Activated CD8-positive, alpha-beta memory T cell treated with anti-CD3 and anti-CD28 coated beads, Interleukin-2, amount 10 ng/mL, durations not matched to agents 7 days and 5 days (primary cell): ENCODE data around the gene TMEM255B. TPM values are rescaled to one million over a fixed set of nuclear protein-coding genes. Genes with fewer than 3 reads are reported as not detected.

Experiments used
- ATAC-seq: fragments of 150-1000 bp; cut with Tn5 transposase; one replicate; pipeline ENCODE4 v1.10.0; 2021; ENCODE audit warnings: moderate library complexity
- CTCF ChIA-PET: fragments of 350-600 bp; sonication (Branson Sonifier 250); formaldehyde crosslinking; loops from one replicate; lab custom pipeline; 2021; ENCODE audit warnings: antibody characterized with exemption; lab: Charles Lee
- DNase-seq: peaks from one replicate; pipeline ENCODE4 v3.0.0-alpha.2; 2020
- H3K27ac Mint-ChIP-seq: one replicate; pipeline ENCODE4 v1.8.0; 2021; ENCODE audit warnings: mild to moderate bottlenecking, mixed read lengths
- H3K27me3 Mint-ChIP-seq: one replicate; pipeline ENCODE4 v1.8.0; 2021; ENCODE audit warnings: mixed read lengths
- H3K36me3 Mint-ChIP-seq: one replicate; pipeline ENCODE4 v1.8.0; 2021; ENCODE audit warnings: mild to moderate bottlenecking, mixed read lengths
- H3K4me1 Mint-ChIP-seq: one replicate; pipeline ENCODE4 v1.8.0; 2021; ENCODE audit warnings: mixed read lengths
- H3K4me3 Mint-ChIP-seq: one replicate; pipeline ENCODE4 v1.8.0; 2021; ENCODE audit warnings: mild to moderate bottlenecking, moderate library complexity, mixed read lengths
- H3K9me3 Mint-ChIP-seq: one replicate; pipeline ENCODE4 v1.8.0; 2022; ENCODE audit warnings: low read depth, mixed read lengths
- total RNA-seq, 2 experiments: library from RNA; stranded (reverse); gene quantifications; one replicate each; pipeline ENCODE4 v1.2.3, GENCODE V29; 2021

TMEM255B gene
- total RNA-seq, 2 experiments from 2014 or later, result 0.87 to 1.3 TPM

- no peaks in the 10 kb centered on the region for H3K9me3 Mint-ChIP-seq
- ATAC-seq (no peak), DNase-seq (no peak)
- H3K4me1 Mint-ChIP-seq, result peaks cover 21% of the 10 kb centered on the region
- H3K4me3 Mint-ChIP-seq, result no peak overlapping the region
- H3K27me3 Mint-ChIP-seq, result peaks cover 15% of the 10 kb centered on the region
- no peaks in the 10 kb centered on the region for H3K36me3 Mint-ChIP-seq
- CTCF ChIA-PET, result no interaction called here
- H3K27ac Mint-ChIP-seq, result no peak overlapping the region
These were observed 89.0 kb downstream of the TMEM255B start for GRCh38 chr13:113848020-113848419.

DNA sequence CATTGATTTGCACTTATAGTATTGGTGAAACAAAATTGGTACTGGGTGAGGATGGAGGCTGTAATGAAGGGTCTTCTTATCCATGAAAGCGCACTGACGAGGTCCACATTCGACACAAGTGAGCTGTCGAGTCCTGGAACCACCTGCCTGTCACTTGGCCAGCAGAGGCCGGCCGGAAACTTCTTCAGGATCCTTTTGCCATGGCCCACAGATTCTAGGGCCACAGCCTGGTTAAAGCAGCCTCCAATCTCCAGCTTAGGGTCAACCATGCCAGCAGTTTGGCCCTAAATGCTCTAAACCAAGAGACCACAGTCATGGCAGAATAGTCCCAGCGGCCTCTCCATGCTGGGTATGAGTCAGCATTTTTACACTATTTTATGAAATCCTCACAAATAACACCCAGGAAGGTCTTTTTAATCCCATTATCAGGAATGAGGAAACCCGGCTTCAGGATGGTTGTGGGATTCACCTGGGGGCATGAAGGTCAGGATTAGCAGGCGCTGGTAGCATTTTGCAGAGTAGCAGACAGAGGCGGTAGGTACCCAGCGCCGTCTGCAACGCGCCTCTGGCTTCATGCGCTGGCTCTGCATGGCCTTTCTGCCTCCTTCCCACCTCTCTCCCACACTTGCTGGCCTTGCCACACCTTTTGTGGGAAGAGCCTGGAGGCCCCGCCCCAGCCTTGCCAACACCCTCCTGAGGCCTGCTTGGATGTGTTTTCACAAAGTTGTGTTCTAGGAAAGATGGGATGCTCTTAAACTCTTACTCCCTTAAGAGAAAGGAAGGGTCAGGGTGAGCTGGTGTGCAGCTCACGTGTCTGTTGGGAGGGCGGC is 89.6 kb downstream of the TMEM255B start:
- H3K36me3 Mint-ChIP-seq, result no peaks in the 10 kb centered on the region
- no peaks in the 10 kb centered on the region for H3K9me3 Mint-ChIP-seq
- DNase-seq (no peak), ATAC-seq (no peak)
- peaks cover 27% of the 10 kb centered on the region for H3K4me1 Mint-ChIP-seq
- CTCF ChIA-PET, result no interaction called here
- H3K27ac Mint-ChIP-seq, result no peak overlapping the region
- H3K27me3 Mint-ChIP-seq, result peaks cover 20% of the 10 kb centered on the region
- H3K4me3 Mint-ChIP-seq, result no peak overlapping the region

DNA sequence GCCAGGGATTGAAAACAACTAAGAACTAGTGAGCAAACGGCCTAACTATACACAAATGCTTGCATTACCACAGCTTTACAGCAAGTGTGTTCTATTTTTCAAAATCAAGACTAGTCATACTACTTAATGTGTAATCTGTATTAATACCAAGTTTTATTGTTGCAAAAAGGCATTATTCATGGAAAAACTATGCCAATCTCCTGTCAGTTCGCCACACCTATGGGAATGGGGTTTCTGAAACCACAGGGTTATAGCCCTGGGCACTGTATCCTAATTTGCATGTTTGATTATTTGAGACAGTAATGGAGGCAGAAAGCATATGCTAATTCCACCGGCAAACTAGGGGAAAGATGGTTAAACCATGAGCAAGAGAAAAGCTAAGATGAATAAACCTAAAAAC is 90.5 kb downstream of the TMEM255B start:
- no peak overlapping the region for H3K27ac Mint-ChIP-seq
- no peaks in the 10 kb centered on the region for H3K36me3 Mint-ChIP-seq
- DNase-seq (no peak), ATAC-seq (no peak)
- H3K27me3 Mint-ChIP-seq, result peaks cover 19% of the 10 kb centered on the region
- no peaks in the 10 kb centered on the region for H3K9me3 Mint-ChIP-seq
- peaks cover 34% of the 10 kb centered on the region for H3K4me1 Mint-ChIP-seq
- H3K4me3 Mint-ChIP-seq, result no peak overlapping the region
- CTCF ChIA-PET, result no interaction called here

GRCh38 chr13:113849981-113850721 is 91.1 kb downstream of the TMEM255B start:
- peaks cover 19% of the 10 kb centered on the region for H3K27me3 Mint-ChIP-seq
- DNase-seq, result no peak
- no peak for ATAC-seq
- no peaks in the 10 kb centered on the region for H3K9me3 Mint-ChIP-seq
- CTCF ChIA-PET, result no interaction called here
- no peak overlapping the region for H3K4me3 Mint-ChIP-seq
- H3K4me1 Mint-ChIP-seq, result peaks cover 34% of the 10 kb centered on the region
- no peak overlapping the region for H3K27ac Mint-ChIP-seq
- no peaks in the 10 kb centered on the region for H3K36me3 Mint-ChIP-seq

DNA sequence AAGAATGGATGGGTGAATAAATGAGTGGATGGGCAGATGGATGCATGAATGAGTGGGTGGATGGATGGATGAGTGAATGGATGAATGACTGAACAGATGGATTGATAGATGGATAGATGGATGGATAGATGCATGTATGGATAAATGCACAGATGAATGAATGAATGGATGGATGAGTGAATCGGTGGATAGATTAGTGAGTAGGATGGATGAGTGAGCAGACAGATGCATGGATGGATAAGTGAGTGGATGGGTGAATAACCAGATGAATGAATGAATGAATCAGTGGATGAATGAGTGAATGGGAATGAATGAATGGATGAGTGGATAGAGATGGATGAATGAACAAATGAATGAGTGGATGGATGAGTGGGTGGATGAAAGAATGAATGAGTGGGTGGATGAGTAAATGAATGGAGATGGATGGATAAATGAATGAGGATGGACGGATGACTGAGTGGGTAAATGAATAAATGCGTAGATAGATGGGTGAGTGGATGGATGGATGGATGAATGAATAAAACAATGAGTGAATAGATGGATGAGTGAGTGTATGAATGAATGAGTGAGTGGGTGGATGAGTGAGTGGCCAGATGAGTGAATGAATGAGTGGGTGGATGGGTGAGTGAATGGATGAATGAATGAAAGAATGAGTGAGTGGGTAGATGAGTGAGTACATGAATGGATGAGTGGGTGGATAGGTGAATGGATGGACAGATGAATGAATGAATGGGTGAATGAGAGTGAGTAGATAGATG is 91.9 kb downstream of the TMEM255B start:
- no peaks in the 10 kb centered on the region for H3K36me3 Mint-ChIP-seq

DNA sequence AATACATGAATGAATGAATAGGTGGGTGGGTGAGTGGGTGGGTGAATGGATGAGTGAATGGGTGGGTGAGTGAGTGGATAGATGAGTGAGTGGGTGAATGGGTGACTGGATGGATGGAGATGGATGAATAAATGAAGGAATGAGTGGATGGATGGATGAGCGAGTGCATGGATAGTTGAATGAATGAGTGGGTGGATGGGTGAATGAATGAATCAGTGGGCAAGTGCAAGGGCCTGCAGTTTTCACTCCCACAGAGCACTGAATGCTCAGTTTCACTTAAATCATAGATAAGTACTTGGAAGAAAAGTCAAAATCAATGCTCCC is 92.4 kb downstream of the TMEM255B start:
- CTCF ChIA-PET, result no interaction called here
- Mint-ChIP-seq H3K36me3 (no peaks in the 10 kb centered on the region), H3K27me3 (peaks cover 20% of the 10 kb centered on the region), H3K4me1 (peaks cover 22% of the 10 kb centered on the region), H3K4me3 (no peak overlapping the region), H3K9me3 (no peaks in the 10 kb centered on the region), H3K27ac (no peak overlapping the region)
- DNase-seq (no peak), ATAC-seq (no peak)

More for the DNA sequence above, 91.9 kb downstream of the TMEM255B start:
- Mint-ChIP-seq H3K9me3 (no peaks in the 10 kb centered on the region), H3K4me3 (no peak overlapping the region), H3K27me3 (peaks cover 19% of the 10 kb centered on the region), H3K27ac (no peak overlapping the region), H3K4me1 (peaks cover 28% of the 10 kb centered on the region)
- CTCF ChIA-PET, result no interaction called here
- DNase-seq, result no peak
- ATAC-seq, result no peak

DNA sequence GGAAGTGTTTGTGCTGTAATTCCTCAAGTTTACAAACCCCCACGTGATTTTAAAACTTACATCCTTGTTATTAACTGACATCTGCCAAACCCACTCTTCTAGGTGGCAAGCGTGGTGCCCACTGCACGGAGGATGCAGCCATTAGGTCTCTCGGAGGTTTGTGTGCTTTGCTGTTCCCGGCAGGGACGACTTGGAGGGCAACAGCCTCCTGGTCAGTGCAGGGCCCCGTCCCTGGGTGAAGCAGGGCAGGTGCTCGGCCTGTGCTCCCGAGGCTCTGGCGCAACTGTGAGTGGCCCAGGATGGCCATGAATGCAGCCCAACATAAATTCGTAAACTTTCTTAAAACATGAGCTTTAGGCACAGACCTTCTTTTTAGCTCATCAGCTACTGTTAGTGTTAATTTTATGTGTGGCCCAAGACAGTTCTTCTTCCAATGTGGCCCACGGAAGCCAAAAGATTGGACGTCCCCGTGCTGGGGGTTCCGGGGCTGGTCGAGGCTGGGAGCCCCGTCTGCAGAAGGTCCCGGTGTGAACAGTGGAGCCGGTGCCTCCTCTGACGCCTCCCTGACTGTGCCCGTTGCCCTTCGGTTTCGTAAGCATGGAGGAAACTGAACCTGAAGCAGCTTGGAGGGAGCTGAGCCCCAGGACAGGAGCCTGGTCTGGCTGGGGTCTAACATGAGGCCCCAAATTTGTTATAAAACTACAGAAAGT is 93.0 kb downstream of the TMEM255B start:
- Mint-ChIP-seq H3K27ac (no peak overlapping the region), H3K4me1 (peaks cover 17% of the 10 kb centered on the region), H3K27me3 (peaks cover 18% of the 10 kb centered on the region), H3K36me3 (no peaks in the 10 kb centered on the region), H3K9me3 (no peaks in the 10 kb centered on the region), H3K4me3 (no peak overlapping the region)
- no peak for ATAC-seq
- CTCF ChIA-PET, result no interaction called here
- no peak for DNase-seq

- Mint-ChIP-seq H3K36me3 (no peaks in the 10 kb centered on the region), H3K4me3 (no peak overlapping the region), H3K27me3 (peaks cover 18% of the 10 kb centered on the region), H3K9me3 (no peaks in the 10 kb centered on the region), H3K27ac (no peak overlapping the region), H3K4me1 (peaks cover 17% of the 10 kb centered on the region)
- ATAC-seq, result no peak
- CTCF ChIA-PET, result no interaction called here
- no peak for DNase-seq
These were observed 93.8 kb downstream of the TMEM255B start for GRCh38 chr13:113852536-113853517.

- Mint-ChIP-seq H3K27me3 (peaks cover 13% of the 10 kb centered on the region), H3K4me3 (no peak overlapping the region), H3K9me3 (peaks cover 3% of the 10 kb centered on the region), H3K27ac (no peak overlapping the region), H3K4me1 (peaks cover 17% of the 10 kb centered on the region), H3K36me3 (no peaks in the 10 kb centered on the region)
- no peak for ATAC-seq
- CTCF ChIA-PET, result no interaction called here
- DNase-seq, result no peak
These were observed 94.7 kb downstream of the TMEM255B start for GRCh38 chr13:113853518-113854237.

- CTCF ChIA-PET, result no interaction called here
- Mint-ChIP-seq H3K36me3 (no peaks in the 10 kb centered on the region), H3K27ac (no peak overlapping the region), H3K27me3 (peaks cover 8% of the 10 kb centered on the region), H3K4me1 (peaks cover 17% of the 10 kb centered on the region), H3K4me3 (no peak overlapping the region), H3K9me3 (peaks cover 11% of the 10 kb centered on the region)
- ATAC-seq (no peak), DNase-seq (no peak)
These were observed 95.4 kb downstream of the TMEM255B start for GRCh38 chr13:113854238-113855011.
